ENCODE data around the gene SLC6A18.
"Not testable (repeated sequence)": the region's sequence is repeated elsewhere in the genome, so short reads cannot be mapped to it uniquely, and the experiment has no call there.

The SLC6A18 gene

GRCh38 chr5:1276930-1277329 is 51.7 kb downstream of the SLC6A18 start:
- no peak for DNase-seq (ENCODE audit: insufficient read length)
- no peak for FAIRE-seq
- TF ChIP-seq POLR2A (IDR thresholded peaks at IDR 0.05; ENCODE audit: low read depth, low read length) (no peak), POLR2AphosphoS5 (IDR thresholded peaks at IDR 0.05; ENCODE audit: low read depth, low read length) (no peak), TAF1 (IDR thresholded peaks at IDR 0.05; ENCODE audit: borderline replicate concordance, low read depth, low read length) (no peak)

- no peak for FAIRE-seq
- TF ChIP-seq TAF1 (IDR thresholded peaks at IDR 0.05; ENCODE audit: borderline replicate concordance, low read depth, low read length) (no peak), POLR2AphosphoS5 (IDR thresholded peaks at IDR 0.05; ENCODE audit: low read depth, low read length) (no peak), POLR2A (IDR thresholded peaks at IDR 0.05; ENCODE audit: low read depth, low read length) (no peak)
- no peak for DNase-seq (ENCODE audit: insufficient read length)
These were observed 52.1 kb downstream of the SLC6A18 start for GRCh38 chr5:1277331-1277730.

- DNase-seq (ENCODE audit: insufficient read length) (no peak), FAIRE-seq (no peak)
- TF ChIP-seq TAF1 (IDR thresholded peaks at IDR 0.05; ENCODE audit: borderline replicate concordance, low read depth, low read length) (no peak), POLR2A (IDR thresholded peaks at IDR 0.05; ENCODE audit: low read depth, low read length) (no peak), POLR2AphosphoS5 (IDR thresholded peaks at IDR 0.05; ENCODE audit: low read depth, low read length) (no peak)
These were observed 52.6 kb downstream of the SLC6A18 start for GRCh38 chr5:1277781-1278180.

- DNase-seq (ENCODE audit: insufficient read length) (no peak), FAIRE-seq (no peak)
- TF ChIP-seq TAF1 (IDR thresholded peaks at IDR 0.05; ENCODE audit: borderline replicate concordance, low read depth, low read length) (no peak), POLR2AphosphoS5 (IDR thresholded peaks at IDR 0.05; ENCODE audit: low read depth, low read length) (no peak), POLR2A (IDR thresholded peaks at IDR 0.05; ENCODE audit: low read depth, low read length) (no peak)
These were observed 53.0 kb downstream of the SLC6A18 start for GRCh38 chr5:1278216-1278615.

GRCh38 chr5:1278656-1279442 is 53.7 kb downstream of the SLC6A18 start:
- no peak for DNase-seq (ENCODE audit: insufficient read length)
- no peak for FAIRE-seq

GRCh38 chr5:1279443-1280151 is 54.4 kb downstream of the SLC6A18 start:
- no peak for DNase-seq (ENCODE audit: insufficient read length)
- FAIRE-seq = no peak
- TF ChIP-seq TAF1 (IDR thresholded peaks at IDR 0.05; ENCODE audit: borderline replicate concordance, low read depth, low read length) = no peak
- no peak for TF ChIP-seq POLR2AphosphoS5 (IDR thresholded peaks at IDR 0.05; ENCODE audit: low read depth, low read length)
- no peak for TF ChIP-seq POLR2A (IDR thresholded peaks at IDR 0.05; ENCODE audit: low read depth, low read length)

More at GRCh38 chr5:1278656-1279442, 53.7 kb downstream of the SLC6A18 start:
- no peak for TF ChIP-seq TAF1 (IDR thresholded peaks at IDR 0.05; ENCODE audit: borderline replicate concordance, low read depth, low read length)
- no peak for TF ChIP-seq POLR2AphosphoS5 (IDR thresholded peaks at IDR 0.05; ENCODE audit: low read depth, low read length)
- no peak for TF ChIP-seq POLR2A (IDR thresholded peaks at IDR 0.05; ENCODE audit: low read depth, low read length)

- TF ChIP-seq POLR2A (IDR thresholded peaks at IDR 0.05; ENCODE audit: low read depth, low read length) (no peak), POLR2AphosphoS5 (IDR thresholded peaks at IDR 0.05; ENCODE audit: low read depth, low read length) (no peak), TAF1 (IDR thresholded peaks at IDR 0.05; ENCODE audit: borderline replicate concordance, low read depth, low read length) (no peak)
- FAIRE-seq (no peak), DNase-seq (ENCODE audit: insufficient read length) (no peak)
These were observed 55.2 kb downstream of the SLC6A18 start for GRCh38 chr5:1280177-1281037.

- DNase-seq (ENCODE audit: insufficient read length) (no peak), FAIRE-seq (no peak)
- TF ChIP-seq POLR2A (IDR thresholded peaks at IDR 0.05; ENCODE audit: low read depth, low read length) (no peak), POLR2AphosphoS5 (IDR thresholded peaks at IDR 0.05; ENCODE audit: low read depth, low read length) (no peak), TAF1 (IDR thresholded peaks at IDR 0.05; ENCODE audit: borderline replicate concordance, low read depth, low read length) (no peak)
These were observed 56.1 kb downstream of the SLC6A18 start for GRCh38 chr5:1281038-1281882.

- TF ChIP-seq POLR2AphosphoS5 (IDR thresholded peaks at IDR 0.05; ENCODE audit: low read depth, low read length) (no peak), POLR2A (IDR thresholded peaks at IDR 0.05; ENCODE audit: low read depth, low read length) (no peak), TAF1 (IDR thresholded peaks at IDR 0.05; ENCODE audit: borderline replicate concordance, low read depth, low read length) (no peak)
- FAIRE-seq (no peak), DNase-seq (ENCODE audit: insufficient read length) (no peak)
These were observed 57.2 kb downstream of the SLC6A18 start for GRCh38 chr5:1282131-1282992.

GRCh38 chr5:1282993-1283728 is 58.0 kb downstream of the SLC6A18 start:
- not testable (repeated sequence) for FAIRE-seq; DNase-seq (ENCODE audit: insufficient read length)

GRCh38 chr5:1283729-1284041 is 58.5 kb downstream of the SLC6A18 start:
- FAIRE-seq; DNase-seq (ENCODE audit: insufficient read length): not testable (repeated sequence)

- not testable (repeated sequence) for FAIRE-seq; DNase-seq (ENCODE audit: insufficient read length)
These were observed 59.3 kb downstream of the SLC6A18 start for GRCh38 chr5:1284336-1284970.

All from GM12892 (cell line).